Endothelial cell (in vitro differentiated cells): ENCODE data around the gene HMG20B. TPM values are rescaled to one million over a fixed set of nuclear protein-coding genes. Genes with fewer than 3 reads are reported as not detected.

Source experiments
- DNase-seq: peaks from one replicate; pipeline ENCODE4 v3.0.0; 2021; ENCODE audit warnings: low spot score
- H3K27ac Mint-ChIP-seq: one replicate; pipeline ENCODE4 v1.8.0; 2021; ENCODE audit warnings: mixed read lengths, inconsistent platforms; ENCODE audit not compliant: unreplicated experiment
- H3K27me3 Mint-ChIP-seq: one replicate; pipeline ENCODE4 v1.8.0; 2021; ENCODE audit warnings: mild to moderate bottlenecking, moderate library complexity, mixed read lengths, inconsistent platforms; ENCODE audit not compliant: unreplicated experiment
- H3K36me3 Mint-ChIP-seq: one replicate; pipeline ENCODE4 v1.8.0; 2021; ENCODE audit warnings: mild to moderate bottlenecking, low read depth, mixed read lengths, inconsistent platforms; ENCODE audit not compliant: unreplicated experiment
- H3K4me1 Mint-ChIP-seq: one replicate; pipeline ENCODE4 v1.8.0; 2021; ENCODE audit warnings: mild to moderate bottlenecking, mixed read lengths, inconsistent platforms; ENCODE audit not compliant: unreplicated experiment
- H3K4me3 Mint-ChIP-seq: one replicate; pipeline ENCODE4 v1.8.0; 2021; ENCODE audit warnings: mild to moderate bottlenecking, mixed read lengths, inconsistent platforms; ENCODE audit not compliant: unreplicated experiment
- H3K9me3 Mint-ChIP-seq: one replicate; pipeline ENCODE4 v1.8.0; 2021; ENCODE audit warnings: mixed read lengths, inconsistent platforms; ENCODE audit not compliant: unreplicated experiment
- total RNA-seq: library from RNA; stranded (reverse); fragmentation: NEBNext Ultra II Directional; extraction: Animal tissue kit (Norgen Biotek cat#: 25700); gene quantifications from one replicate; pipeline ENCODE4 v1.2.1, GENCODE V29; 2021; ENCODE audit not compliant: unreplicated experiment
- TF ChIP-seq, protein P1 (sequence below): fragments of 200-600 bp; sonication (generic); IDR thresholded peaks from one replicate; pipeline ENCODE4 v1.5.0; 2021; ENCODE audit warnings: antibody characterized with exemption; ENCODE audit not compliant: unreplicated experiment

The HMG20B gene
- total RNA-seq, 1 donor from 2014 or later = 77.2 TPM

DNA sequence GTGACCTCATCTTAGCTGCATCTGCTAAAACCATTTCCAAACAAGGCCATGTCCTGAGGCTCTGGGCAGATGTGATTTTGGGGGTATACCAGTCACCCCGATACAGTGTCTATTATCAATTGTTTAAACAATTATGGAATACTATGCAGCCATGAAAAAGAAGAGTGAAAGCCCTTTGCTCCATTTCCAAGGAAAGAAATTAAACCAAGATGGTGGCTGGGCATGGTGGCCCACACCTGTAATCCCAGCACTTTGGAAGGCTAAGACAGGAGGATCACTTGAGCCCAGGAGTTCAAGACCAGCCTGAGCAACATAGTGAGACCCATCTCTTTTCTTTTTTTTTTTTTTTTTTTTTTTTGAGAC, 33.0 kb upstream of the HMG20B start:
- peaks cover 2% of the 10 kb centered on the region for H3K4me1 Mint-ChIP-seq

DNA sequence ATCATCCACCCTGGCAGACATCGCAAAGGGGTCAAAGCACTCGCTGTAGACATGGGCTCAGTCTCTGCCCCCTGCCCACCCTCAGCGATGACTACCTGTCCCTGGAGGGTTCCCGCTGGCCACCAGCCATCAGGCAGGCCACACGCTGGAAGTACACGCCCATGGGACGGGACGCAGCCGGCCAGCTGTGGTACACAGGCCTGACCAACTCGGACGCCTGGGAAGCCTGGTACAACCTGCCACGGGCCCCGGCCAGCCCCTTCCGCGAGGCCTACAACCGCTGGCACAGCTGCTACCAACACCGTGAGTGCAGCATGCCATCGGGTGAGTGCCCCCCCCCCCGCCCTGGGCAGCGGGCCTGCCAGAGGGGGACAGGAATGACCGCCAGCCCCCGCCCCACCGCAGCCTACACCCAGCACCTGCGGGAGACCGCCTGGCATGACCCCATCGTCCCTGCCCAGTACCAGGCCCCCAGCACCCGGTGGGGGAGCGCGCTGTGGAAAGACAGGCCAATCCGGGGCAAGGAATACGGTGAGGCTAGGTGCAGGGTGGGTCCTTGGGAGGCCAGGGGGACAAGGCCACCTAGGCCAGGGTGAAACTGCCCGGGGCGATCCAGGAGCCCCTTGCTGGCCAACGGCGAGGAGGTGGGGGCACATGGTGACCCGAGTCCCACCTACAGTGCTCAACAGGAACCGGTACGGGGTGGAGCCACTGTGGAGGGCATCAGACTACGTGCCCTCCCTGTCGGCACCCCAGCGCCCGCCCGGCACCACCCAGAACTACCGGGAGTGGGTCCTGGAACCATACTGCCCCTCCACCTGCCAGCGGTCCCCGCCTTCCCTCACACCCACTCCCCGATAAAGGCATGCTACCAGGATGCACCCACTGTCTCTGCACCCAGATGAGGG, 29.3 kb upstream of the HMG20B start:
- Mint-ChIP-seq H3K9me3 (no peaks in the 10 kb centered on the region), H3K27me3 (peaks cover 15% of the 10 kb centered on the region), H3K4me1 (peaks cover 2% of the 10 kb centered on the region), H3K36me3 (peaks cover 8% of the 10 kb centered on the region), H3K27ac (no peak overlapping the region), H3K4me3 (no peak overlapping the region)
- no peak for DNase-seq
- TF ChIP-seq, protein P1, sequence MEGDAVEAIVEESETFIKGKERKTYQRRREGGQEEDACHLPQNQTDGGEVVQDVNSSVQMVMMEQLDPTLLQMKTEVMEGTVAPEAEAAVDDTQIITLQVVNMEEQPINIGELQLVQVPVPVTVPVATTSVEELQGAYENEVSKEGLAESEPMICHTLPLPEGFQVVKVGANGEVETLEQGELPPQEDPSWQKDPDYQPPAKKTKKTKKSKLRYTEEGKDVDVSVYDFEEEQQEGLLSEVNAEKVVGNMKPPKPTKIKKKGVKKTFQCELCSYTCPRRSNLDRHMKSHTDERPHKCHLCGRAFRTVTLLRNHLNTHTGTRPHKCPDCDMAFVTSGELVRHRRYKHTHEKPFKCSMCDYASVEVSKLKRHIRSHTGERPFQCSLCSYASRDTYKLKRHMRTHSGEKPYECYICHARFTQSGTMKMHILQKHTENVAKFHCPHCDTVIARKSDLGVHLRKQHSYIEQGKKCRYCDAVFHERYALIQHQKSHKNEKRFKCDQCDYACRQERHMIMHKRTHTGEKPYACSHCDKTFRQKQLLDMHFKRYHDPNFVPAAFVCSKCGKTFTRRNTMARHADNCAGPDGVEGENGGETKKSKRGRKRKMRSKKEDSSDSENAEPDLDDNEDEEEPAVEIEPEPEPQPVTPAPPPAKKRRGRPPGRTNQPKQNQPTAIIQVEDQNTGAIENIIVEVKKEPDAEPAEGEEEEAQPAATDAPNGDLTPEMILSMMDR = no peak

More for the DNA sequence above, 33.0 kb upstream of the HMG20B start:
- H3K4me3 Mint-ChIP-seq = peak overlapping the region; percentile 42
- peaks cover 14% of the 10 kb centered on the region for H3K27me3 Mint-ChIP-seq
- no peaks in the 10 kb centered on the region for H3K9me3 Mint-ChIP-seq
- peaks cover 5% of the 10 kb centered on the region for H3K36me3 Mint-ChIP-seq
- DNase-seq = no peak
- H3K27ac Mint-ChIP-seq = no peak overlapping the region
- TF ChIP-seq, protein P1 = no peak

DNA sequence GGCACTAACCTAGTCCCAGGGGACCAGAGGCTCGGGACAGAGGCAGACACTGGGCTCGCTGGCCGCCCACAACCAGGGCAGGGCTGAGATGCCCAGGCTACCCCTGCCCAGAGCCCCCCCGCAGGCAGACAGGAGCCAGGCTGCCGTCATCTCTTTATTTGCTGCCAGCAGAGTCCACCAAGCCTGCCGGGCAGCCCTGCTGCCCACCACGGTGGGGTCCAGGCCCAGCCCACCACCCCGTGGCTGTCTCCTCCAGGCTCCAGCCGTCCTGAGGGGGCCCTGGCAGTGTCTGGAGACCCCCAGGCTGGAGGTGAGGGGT, 28.7 kb upstream of the HMG20B start:
- peaks cover 13% of the 10 kb centered on the region for H3K27me3 Mint-ChIP-seq
- peaks cover 8% of the 10 kb centered on the region for H3K36me3 Mint-ChIP-seq
- H3K4me3 Mint-ChIP-seq = no peak overlapping the region
- H3K9me3 Mint-ChIP-seq = no peaks in the 10 kb centered on the region
- DNase-seq = no peak
- H3K4me1 Mint-ChIP-seq = peaks cover 2% of the 10 kb centered on the region
- TF ChIP-seq, protein P1 = no peak
- no peak overlapping the region for H3K27ac Mint-ChIP-seq

DNA sequence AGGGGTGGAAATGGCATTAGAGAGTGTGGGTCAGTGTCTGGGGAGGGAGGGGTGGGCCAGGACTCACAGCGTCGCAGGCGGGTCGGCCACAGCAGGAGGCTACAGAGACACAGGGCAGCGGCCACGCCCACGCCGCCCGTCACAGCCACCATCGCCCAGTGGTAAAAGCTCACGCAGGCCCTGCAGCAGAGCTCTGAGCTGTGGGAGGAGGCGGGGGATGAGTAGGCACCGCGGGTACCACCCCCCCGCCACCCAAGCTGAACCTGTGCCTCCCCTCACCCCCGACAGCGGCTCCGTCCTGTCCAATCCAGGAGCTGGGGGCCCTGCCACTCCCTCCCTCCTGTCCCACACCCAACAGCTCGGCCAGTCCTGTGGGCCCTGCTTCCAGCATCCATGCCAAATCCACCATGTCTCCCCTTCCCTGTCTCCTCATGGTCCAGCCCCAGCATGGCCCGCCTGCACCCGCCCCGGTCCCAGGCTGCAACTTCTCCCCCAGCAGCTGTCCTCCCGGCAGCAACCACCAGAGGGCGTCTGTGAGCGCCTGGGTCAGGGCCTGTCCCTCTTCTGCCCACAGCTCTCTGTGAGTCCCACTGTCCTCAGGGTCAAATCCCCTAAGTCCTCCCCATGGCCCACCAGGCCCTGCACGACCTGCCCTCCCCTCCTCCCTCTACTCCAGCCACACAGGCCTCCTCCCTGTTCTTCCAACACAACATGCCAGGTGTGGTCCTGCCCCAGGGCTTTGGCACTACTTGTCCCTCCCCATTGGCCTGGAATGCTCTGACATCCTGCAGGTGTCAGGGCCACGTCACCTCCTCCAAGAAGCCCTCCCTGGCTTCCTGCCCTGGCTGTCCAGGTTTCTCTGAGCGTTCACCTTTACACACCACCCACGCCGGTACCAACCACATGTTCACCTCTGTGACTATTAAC, 27.7 kb upstream of the HMG20B start:
- peak overlapping the region; percentile 42 for H3K27ac Mint-ChIP-seq
- peaks cover 13% of the 10 kb centered on the region for H3K27me3 Mint-ChIP-seq
- DNase-seq = peak; percentile 95

More for the DNA sequence above, 27.7 kb upstream of the HMG20B start:
- TF ChIP-seq, protein P1 = peak; percentile 97
- Mint-ChIP-seq H3K4me1 (no peaks in the 10 kb centered on the region), H3K9me3 (no peaks in the 10 kb centered on the region), H3K4me3 (no peak overlapping the region), H3K36me3 (peaks cover 5% of the 10 kb centered on the region)
